Left lung (tissue), 10 donors: Measurements from ENCODE around the gene TFIP11. TPM values are rescaled to one million over a fixed set of nuclear protein-coding genes. Genes with fewer than 3 reads are reported as not detected.

Experiments used
- ATAC-seq: fragments of 200-7000 bp; cut with Tn5 transposase; one replicate; pipeline ENCODE4 v1.9.1; 2020; ENCODE audit warnings: moderate library complexity
- DNase-seq, 4 donors: peaks; one replicate each; pipeline ENCODE4 v3.0.0-alpha.2; 2013 to 2020
- H3K27ac ChIP-seq, 2 donors: fragments of 200-600 bp; sonication (generic) in 1 of 2; one replicate each; pipeline versions ENCODE4 v1.5.0 to v1.8.0; 2020 to 2021
- H3K27me3 ChIP-seq, 2 donors: fragments of 200-600 bp; sonication (generic) in 1 of 2; one replicate each; pipeline versions ENCODE4 v1.5.0 to v1.8.0; 2020 to 2021
- H3K36me3 ChIP-seq, 2 donors: fragments of 200-600 bp; sonication (generic) in 1 of 2; one replicate each; pipeline versions ENCODE4 v1.5.0 to v1.8.0; 2020 to 2021
- H3K4me1 ChIP-seq, 2 donors: fragments of 200-600 bp; one replicate each; pipeline ENCODE4 v1.8.0; 2021
- H3K4me3 ChIP-seq, 2 donors: fragments of 200-600 bp; sonication (generic) in 1 of 2; one replicate each; pipeline versions ENCODE4 v1.5.0 to v1.8.0; 2020 to 2021; ENCODE audit warnings: mild to moderate bottlenecking in 1 of 2
- H3K9me3 ChIP-seq, 2 donors: fragments of 200-600 bp; sonication (generic) in 1 of 2; one replicate each; pipeline versions ENCODE4 v1.5.0 to v1.8.0; 2020 to 2021
- CTCF ChIP-seq, 2 donors: fragments of 200-600 bp; sonication (generic) in 1 of 2; IDR thresholded peaks; one replicate each; pipeline versions ENCODE4 v1.5.0 to v1.8.0; 2021; ENCODE audit warnings: antibody characterized with exemption in 2 of 2
- intact Hi-C, 2 donors: fragments of 100-400 bp; cut with DNase I; formaldehyde crosslinking; loops; one replicate each; pipeline versions ENCODE4 v1.11.2 to v1.14.2; 2022
- polyA plus RNA-seq, 6 donors: library from polyadenylated mRNA; unstranded; fragments of 120-200 nt; gene quantifications; one replicate each; pipeline ENCODE4 v1.2.1, GENCODE V29; 2013; ENCODE audit not compliant: insufficient read length in 6 of 6
- total RNA-seq, 2 donors: library from RNA; stranded (reverse); fragmentation: NEBNext Ultra II Directional; extraction: Animal tissue kit (Norgen Biotek cat#: 25700); gene quantifications; one replicate each; pipeline ENCODE4 v1.2.1, GENCODE V29; 2021
- donor health status: DM: no; HTN: yes; CAD: no.
- donor health status: DM: no; HTN: no; CAD: no.

Gene TFIP11
- total and polyA plus RNA-seq, 8 donors: 32.1 to 39.9 (median 36.8) TPM

DNA sequence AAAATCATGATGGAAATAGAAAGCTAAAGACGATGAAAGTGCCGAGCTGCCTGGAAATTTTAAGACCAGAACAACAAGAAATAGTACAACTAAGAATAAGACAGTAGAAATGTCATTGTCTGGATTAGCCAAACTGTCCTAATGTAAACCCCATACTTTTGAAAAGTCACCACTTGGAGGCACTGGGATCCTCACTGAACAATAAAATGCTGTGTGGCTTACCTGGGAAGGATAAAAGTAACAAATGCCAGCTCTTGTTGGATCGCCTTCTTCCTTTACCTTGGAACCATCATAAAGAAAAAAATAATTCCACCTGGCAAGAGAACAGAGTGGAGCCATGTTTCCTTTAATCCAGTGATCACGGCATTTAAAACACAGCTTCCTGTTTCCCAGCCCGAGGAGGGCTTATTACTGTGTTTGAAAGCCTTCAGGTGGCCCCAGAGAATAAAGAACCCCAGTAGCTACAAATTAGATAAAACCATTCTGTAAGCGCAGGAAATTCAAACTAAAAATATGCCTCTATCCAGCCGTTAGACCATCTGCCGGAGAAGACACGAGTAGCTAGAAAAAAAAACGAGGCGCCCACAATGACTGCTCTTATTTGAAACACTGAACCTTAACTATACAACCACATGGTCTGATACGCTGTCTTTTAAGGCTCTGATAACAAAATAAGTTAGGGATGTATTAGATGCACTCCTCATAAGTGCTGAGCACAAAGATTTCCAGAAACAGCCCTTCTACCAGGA is 33.1 kb downstream of the TFIP11 start:
- Histone ChIP-seq H3K9me3 (no peaks in the 10 kb centered on the region), H3K4me1 (peaks cover 16 to 89% of the 10 kb centered on the region in 2 donors), H3K4me3 (peak overlapping the region; percentile 2 to 25), H3K36me3 (peaks cover 0 to 26% of the 10 kb centered on the region in 2 donors), H3K27me3 (no peaks in the 10 kb centered on the region), H3K27ac (peak overlapping the region in 1 of 2 donors; percentile 57)
- DNase-seq: no peak
- no peak for TF ChIP-seq CTCF (IDR thresholded peaks at IDR 0.05)
- intact Hi-C loops: no loop called here
- no peak for ATAC-seq

DNA sequence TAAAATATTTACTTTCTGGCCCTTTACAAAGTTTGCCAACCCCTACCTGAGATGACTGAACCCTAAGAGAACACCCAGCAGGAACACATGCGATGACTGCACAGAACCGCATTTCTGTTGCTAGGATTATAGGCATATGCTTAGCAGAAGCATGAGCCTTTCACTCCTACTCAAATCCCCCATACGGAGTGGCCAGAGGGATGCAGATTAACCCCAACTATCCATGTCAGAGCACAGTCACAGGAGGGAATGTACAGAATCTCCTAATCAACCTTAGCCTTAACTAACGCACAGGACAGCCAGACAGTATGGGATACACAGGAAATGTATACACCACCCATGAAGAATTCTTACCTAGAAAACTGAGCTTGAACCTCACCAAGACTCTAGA is 34.9 kb downstream of the TFIP11 start:
- intact Hi-C loops: no loop called here
- no peak for TF ChIP-seq CTCF (IDR thresholded peaks at IDR 0.05)
- Histone ChIP-seq H3K9me3 (no peaks in the 10 kb centered on the region), H3K36me3 (peaks cover 0 to 44% of the 10 kb centered on the region in 2 donors), H3K4me1 (peaks cover 12 to 82% of the 10 kb centered on the region in 2 donors), H3K4me3 (no peak overlapping the region), H3K27ac (no peak overlapping the region), H3K27me3 (no peaks in the 10 kb centered on the region)
- ATAC-seq (no peak), DNase-seq (no peak)

DNA sequence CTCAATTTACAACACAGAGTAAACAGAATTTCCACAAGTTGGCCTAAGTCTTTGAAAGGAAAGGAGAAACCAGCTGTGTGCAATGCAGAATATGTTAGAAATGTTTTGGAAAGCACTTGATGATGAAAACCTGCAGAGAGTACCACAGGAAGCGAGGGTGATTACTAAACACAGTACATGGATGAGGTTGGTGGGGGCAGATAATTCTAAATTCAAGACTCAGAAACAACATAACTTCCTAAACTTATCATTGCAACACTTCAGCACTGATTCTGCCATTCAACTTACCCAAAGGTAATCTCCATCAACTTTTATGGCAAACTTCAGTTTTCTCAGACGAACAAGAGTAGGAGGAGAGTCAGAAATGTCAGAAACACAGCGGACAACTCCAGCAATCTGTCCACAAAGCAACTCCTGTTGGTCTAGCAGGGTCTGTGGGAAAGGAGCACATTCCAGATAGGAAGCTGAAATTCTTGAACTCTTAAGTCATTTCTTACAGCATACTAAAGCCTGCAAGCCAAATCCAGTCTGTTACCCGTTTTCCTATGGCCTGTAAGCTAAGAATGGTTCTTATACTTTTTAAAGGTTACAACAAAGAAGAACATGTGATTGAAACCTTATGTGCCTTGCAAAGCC is 35.5 kb downstream of the TFIP11 start:
- no peaks in the 10 kb centered on the region for H3K9me3 ChIP-seq
- no peak overlapping the region for H3K4me3 ChIP-seq
- H3K27me3 ChIP-seq: no peaks in the 10 kb centered on the region
- peaks cover 0 to 50% of the 10 kb centered on the region in 2 donors for H3K36me3 ChIP-seq
- H3K4me1 ChIP-seq: peaks cover 12 to 82% of the 10 kb centered on the region in 2 donors
- DNase-seq (no peak), ATAC-seq (no peak)
- peak overlapping the region in 1 of 2 donors; percentile 31 for H3K27ac ChIP-seq
- intact Hi-C loops: no loop called here
- no peak for TF ChIP-seq CTCF (IDR thresholded peaks at IDR 0.05)

GRCh38 chr22:26474682-26475081 is 37.6 kb downstream of the TFIP11 start:
- Histone ChIP-seq H3K27me3 (no peaks in the 10 kb centered on the region), H3K27ac (no peak overlapping the region), H3K4me3 (no peak overlapping the region), H3K4me1 (peaks cover 11 to 60% of the 10 kb centered on the region in 2 donors), H3K36me3 (peaks cover 0 to 71% of the 10 kb centered on the region in 2 donors), H3K9me3 (no peaks in the 10 kb centered on the region)
- no peak for TF ChIP-seq CTCF (IDR thresholded peaks at IDR 0.05)
- intact Hi-C loops: no loop called here
- ATAC-seq (no peak), DNase-seq (no peak)

DNA sequence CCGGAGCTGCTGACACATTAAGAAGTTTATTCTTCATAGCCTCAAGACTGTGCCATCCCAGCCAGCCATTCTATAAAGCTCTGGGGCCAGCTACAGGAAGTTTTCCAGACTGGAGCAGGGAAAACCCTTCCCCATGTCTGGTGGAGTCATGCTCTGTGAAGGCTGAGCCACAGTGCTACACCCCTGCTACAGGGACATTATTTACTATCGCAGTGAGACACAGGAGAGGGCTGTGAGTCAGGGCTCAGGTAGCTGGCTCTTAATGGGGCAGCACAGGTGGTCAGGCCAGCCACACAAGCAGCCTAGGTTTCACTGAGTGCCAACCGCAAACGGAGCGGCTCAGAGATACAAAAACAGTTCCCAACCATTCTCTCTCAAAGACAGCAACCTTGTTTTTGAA is 40.8 kb downstream of the TFIP11 start:
- Histone ChIP-seq H3K4me1 (peaks cover 0 to 32% of the 10 kb centered on the region in 2 donors), H3K4me3 (no peak overlapping the region), H3K9me3 (no peaks in the 10 kb centered on the region), H3K36me3 (peaks cover 0 to 99% of the 10 kb centered on the region in 2 donors), H3K27me3 (no peaks in the 10 kb centered on the region), H3K27ac (peak overlapping the region in 1 of 2 donors; percentile 13)
- intact Hi-C loops: no loop called here
- DNase-seq (peak in 1 of 4 donors; percentile 67), ATAC-seq (peak; percentile 98)
- no peak for TF ChIP-seq CTCF (IDR thresholded peaks at IDR 0.05)
